ENCODE data around the gene ALDOC. TPM values are rescaled to one million over a fixed set of nuclear protein-coding genes. Genes with fewer than 3 reads are reported as not detected.

The ALDOC gene
- total and polyA plus RNA-seq, 10 of the 15 experiments (the other 5 are each of a cell fraction or from before 2014, with no cell fraction given): 16.0 to 268 (median 78.2) TPM

- TF ChIP-seq CTCF (IDR thresholded peaks at IDR 0.05 in 2 of 3, conservative IDR thresholded peaks at IDR 0.05 in 1 of 3; ENCODE audit: control insufficient read depth in 2 of 3, extremely low read depth in 1 of 3, insufficient read depth in 1 of 3, low read depth in 3 of 3, low read length in 3 of 3) (no peak), NKRF (conservative IDR thresholded peaks at IDR 0.05) (no peak), ATF7 (IDR thresholded peaks at IDR 0.05; ENCODE audit: low read depth) (no peak), SRF (IDR thresholded peaks at IDR 0.05; ENCODE audit: low read depth in 2 of 2, low read length in 2 of 2) (no peak), JUNB (IDR thresholded peaks at IDR 0.05) (no peak), E2F4 (IDR thresholded peaks at IDR 0.05; ENCODE audit: low read depth, low read length) (no peak), MAX (IDR thresholded peaks at IDR 0.05; ENCODE audit: low read depth, low read length) (no peak), YBX1 (IDR thresholded peaks at IDR 0.05) (no peak), PML (IDR thresholded peaks at IDR 0.05; ENCODE audit: low read length) (no peak), USF1 (IDR thresholded peaks at IDR 0.05; ENCODE audit: borderline replicate concordance, extremely low read length, insufficient read depth, low read depth, low read length) (no peak), CEBPZ (IDR thresholded peaks at IDR 0.05; ENCODE audit: low read depth, low read length) (no peak), DPF2 (IDR thresholded peaks at IDR 0.05) (peak; percentile 67; the same call in 1 of the 2 replicates), POLR2AphosphoS2 (IDR thresholded peaks at IDR 0.05; ENCODE audit: low read depth, low read length) (no peak), TAF1 (IDR thresholded peaks at IDR 0.05; ENCODE audit: borderline replicate concordance, low read depth, low read length) (no peak), HCFC1 (IDR thresholded peaks at IDR 0.05; ENCODE audit: low read length) (no peak), CHD2 (IDR thresholded peaks at IDR 0.05; ENCODE audit: borderline replicate concordance, low read depth, low read length) (no peak), BCLAF1 (IDR thresholded peaks at IDR 0.05) (no peak), SUZ12 (IDR thresholded peaks at IDR 0.05; ENCODE audit: unreplicated experiment) (no peak)
Observed at GRCh38 chr17:28567604-28568003, 9.1 kb downstream of the ALDOC start (continued).
